Esophagus squamous epithelium (tissue), 4 donors: ENCODE measurements around the gene BCL2L13.

Experiments used
- CTCF ChIP-seq, 6 experiments: fragments of 450-650 bp in 4 of 6; fragments of 200-600 bp in 2 of 6; sonication (generic) in 2 of 6; IDR thresholded peaks; one replicate each; pipeline ENCODE4 v1.5.1; 2016 to 2019; ENCODE audit warnings: antibody characterized with exemption in 6 of 6, mild to moderate bottlenecking in 4 of 6, moderate library complexity in 4 of 6
- POLR2A ChIP-seq, 4 donors: fragments of 450-650 bp; IDR thresholded peaks; one replicate each; pipeline ENCODE4 v1.6.1; 2017; ENCODE audit warnings: antibody characterized with exemption in 4 of 4, mild to moderate bottlenecking in 4 of 4, moderate library complexity in 3 of 4

DNA sequence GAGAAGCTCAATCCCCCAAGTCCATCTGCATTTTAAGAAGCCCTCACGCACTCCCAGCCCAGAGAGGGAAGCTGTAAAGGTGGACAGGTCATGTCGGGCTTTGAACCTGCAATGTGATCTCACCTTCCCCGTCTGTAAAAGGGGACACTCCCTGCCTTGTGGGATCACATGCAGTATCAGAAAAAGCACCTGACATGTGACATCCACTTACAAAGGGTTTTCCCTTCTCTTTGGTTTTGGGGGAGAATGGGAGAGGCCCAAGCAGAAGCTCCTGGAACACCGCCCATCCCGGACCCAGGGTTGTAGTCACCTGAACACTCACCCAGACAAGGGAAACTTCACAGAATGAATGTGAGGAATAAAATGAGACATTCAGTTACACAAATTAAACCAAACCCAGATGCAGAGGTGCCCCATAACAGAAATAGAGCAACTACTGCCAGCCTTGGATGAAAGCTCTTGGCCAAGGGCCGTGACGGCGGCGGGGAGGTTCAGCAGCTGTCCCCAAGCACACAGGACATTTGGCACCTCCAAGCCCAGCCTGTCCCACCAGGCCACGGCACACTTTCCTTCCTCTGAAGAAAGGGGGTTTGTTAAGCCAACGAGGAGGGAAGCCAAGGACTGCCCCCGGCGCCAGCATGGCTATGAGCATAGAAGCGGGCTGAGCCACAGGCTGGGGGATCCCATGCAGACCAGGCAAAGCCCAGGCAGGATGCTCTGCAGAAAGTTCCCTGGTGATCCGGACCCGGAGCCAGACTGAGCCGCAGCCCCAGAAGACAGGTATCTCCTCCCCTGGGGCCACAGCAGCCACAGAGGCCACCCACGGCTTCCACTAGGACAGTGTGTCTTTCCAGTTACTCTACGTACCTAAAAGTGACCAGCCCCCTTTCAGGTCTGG, 131.9 kb downstream of the BCL2L13 start:
- TF ChIP-seq CTCF (IDR thresholded peaks at IDR 0.05) (no peak), POLR2A (IDR thresholded peaks at IDR 0.05) (no peak)
